ENCODE data around the gene LGMN. TPM values are rescaled to one million over a fixed set of nuclear protein-coding genes. Genes with fewer than 3 reads are reported as not detected.
A peak's percentile ranks its signal among the peaks of the same experiment; 100 is the strongest.
"Not testable (repeated sequence)": the region's sequence is repeated elsewhere in the genome, so short reads cannot be mapped to it uniquely, and the experiment has no call there.

The LGMN gene
- 100 to 1,000 TPM in 1 of 2 donors, 10 to 100 TPM in 1; 71.1 to 105 TPM for total RNA-seq
- long read RNA-seq, donor 1, transcript LGMN-201 (14 exons, 2,055 nt), result major isoform, 17 of 25 reads
- long read RNA-seq, donor 1, partial matches to known transcripts, result 4 of 25 reads
- long read RNA-seq, donor 1, other reads (novel, unspliced or antisense), result 3 of 25 reads
- long read RNA-seq, donor 2, transcript LGMN-202 (15 exons, 2,115 nt), result minor isoform, 5 of 97 reads
- long read RNA-seq, donor 2, transcript LGMN-216 (13 exons, 1,797 nt), result minor isoform, 6 of 97 reads
- long read RNA-seq, donor 2, transcript LGMN-201 (14 exons, 2,055 nt), result major isoform, 68 of 97 reads
- long read RNA-seq, donor 2, partial matches to known transcripts, result 9 of 97 reads
- long read RNA-seq, donor 2, other reads (novel, unspliced or antisense), result 6 of 97 reads

DNA sequence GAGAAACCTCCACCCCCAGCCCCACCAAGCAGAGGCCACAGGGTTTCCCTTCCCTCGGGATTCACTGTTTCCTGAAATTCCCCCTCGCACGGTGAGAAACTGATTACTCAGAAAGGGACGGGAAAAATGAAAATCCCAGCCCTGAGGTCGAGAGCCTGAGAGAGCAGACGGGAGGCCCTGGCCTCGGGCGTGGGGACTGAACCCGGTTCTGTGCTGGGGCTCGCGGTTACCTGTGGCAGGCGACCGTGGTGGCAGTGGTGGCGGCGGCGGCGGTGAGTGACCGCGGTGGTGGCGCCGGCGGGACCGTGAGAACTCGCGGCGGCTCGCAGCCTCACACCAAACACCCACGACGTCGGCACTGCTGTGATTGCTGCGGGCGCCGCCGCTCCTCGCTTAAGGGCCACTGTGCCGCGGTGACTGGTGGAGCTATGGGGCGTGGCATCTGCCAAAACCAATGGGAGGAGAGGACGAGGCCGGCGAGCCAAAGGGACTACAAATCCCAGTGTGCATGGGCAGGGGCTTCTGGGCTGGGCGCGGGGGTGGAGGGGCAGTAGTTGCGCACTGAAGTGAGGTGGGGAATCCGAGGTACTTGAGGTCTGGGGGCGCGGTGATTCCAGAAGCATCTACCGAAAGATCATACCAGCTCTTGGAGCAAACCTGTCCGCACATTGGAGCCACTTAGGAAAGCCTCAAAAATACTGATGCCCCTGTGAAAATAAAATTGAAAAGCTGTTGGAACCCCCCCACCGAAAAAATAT, at the start of gene LGMN:
TSS of gene LGMN (minus strand) at position 369 of the 758 bp plus-strand sequence. CDS start 15,841 bp downstream, outside the sequence.
- intact Hi-C loops (cut with DNase I), result no loop called here
- peak; percentile 98 for DNase-seq (ENCODE audit: low spot score)

DNA sequence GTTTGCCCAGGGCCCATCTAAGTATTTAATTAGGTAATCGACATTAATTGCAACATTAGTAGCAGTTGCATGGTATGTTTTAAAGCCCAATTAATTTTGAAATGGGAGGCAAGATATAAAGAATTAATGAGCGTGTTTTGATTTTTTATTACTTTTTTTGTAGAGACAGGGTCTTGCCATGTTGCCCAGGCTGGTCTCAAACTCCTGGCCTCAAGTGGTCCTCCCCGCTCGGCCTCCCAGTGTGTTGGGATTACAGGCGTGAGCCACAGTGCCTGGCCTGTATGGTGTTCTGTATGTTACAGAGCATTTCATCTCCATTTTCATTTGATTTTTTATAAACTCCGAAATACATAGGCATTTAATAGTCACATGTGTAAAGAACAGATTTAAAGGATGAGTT, 46.5 kb upstream of the LGMN start:
- intact Hi-C loops (cut with DNase I), result no loop called here
- no peak for DNase-seq (ENCODE audit: low spot score)

DNA sequence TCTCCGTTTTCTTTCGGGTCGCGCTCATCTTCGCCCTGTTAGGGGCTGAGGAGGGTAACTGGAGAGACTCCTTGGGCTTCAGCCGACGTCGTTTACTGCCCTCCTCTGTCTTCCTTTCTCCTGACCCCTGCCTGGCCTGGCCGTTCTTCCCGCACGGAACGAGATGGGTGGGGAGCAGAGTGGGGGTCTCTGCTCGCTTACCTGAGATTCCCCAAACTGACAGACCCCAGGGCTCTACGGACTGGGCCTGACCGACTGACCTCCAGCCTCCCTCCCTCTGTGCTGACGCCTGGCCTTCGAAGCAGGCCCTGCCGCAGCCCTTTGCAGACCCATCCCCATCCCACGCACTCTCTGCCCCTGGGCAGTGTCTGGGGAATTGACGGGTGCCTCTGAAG, 46.1 kb upstream of the LGMN start:
- DNase-seq (ENCODE audit: low spot score), result no peak
- intact Hi-C loops (cut with DNase I), result no loop called here

DNA sequence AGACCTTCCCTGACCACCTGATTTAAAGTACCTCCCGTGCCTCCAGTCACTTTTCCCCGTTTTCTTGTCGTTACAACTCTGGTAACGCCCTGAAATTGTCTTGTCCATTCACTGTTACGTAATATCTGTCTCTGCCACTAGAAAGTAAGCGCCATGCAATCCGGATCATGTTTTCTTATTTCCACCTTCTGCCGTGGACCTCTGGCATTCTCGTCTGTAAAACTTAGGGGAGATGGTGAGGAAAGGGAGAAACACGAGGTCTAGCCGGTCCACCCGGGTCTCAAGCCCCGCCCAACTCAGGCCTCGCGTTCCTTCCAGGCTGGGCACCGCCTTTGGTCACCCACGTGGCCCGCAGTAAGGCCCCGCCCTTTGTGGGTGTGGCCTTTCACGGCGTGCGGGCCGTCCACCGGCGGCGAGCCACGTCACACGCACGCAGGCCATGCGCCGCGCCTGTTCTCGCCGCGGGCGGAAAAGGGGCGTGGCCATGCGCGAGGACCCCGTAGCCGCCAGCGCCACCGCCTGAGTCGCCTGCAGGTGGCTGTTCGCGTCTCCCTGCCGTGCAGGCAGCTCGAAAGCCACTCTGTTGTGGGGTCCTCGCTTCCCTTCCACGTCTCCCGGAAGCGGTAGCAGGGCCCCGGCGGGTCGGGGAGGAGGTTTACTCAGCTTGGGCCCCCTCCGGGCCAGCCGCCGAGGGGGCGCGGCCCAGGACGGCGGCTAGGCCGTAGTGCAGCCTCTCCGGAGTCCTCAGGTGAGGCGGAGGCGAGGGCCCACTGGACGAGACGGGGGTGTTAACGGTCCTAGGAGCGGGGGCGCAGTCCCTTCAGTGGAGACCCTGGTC, 45.5 kb upstream of the LGMN start, which contains the start of gene GOLGA5:
TSS of gene GOLGA5 (plus strand) at position 597 of the 838 bp plus-strand sequence. CDS start 3,133 bp downstream, outside the sequence.
- intact Hi-C loops (cut with DNase I), result no loop called here
- peak; percentile 99 for DNase-seq (ENCODE audit: low spot score)

DNA sequence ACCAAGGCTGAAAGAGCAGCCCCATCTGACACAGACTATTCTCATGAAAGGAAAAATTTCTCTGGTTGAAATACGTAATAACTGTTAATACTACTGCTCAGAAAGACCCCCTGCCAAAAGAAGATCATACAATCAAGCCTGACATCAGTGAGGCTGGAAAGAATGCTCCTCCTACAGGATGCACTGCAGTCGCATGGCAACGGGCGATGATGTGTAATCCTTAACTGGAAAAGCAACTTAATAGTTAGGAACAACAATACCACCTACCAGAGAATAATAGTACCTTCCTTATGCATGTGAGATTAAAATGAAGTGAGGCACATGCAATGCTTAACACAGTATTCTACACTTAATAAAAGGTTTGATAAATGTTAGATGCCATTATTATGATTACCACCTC, 44.5 kb upstream of the LGMN start:
- no peak for DNase-seq (ENCODE audit: low spot score)
- intact Hi-C loops (cut with DNase I), result no loop called here

DNA sequence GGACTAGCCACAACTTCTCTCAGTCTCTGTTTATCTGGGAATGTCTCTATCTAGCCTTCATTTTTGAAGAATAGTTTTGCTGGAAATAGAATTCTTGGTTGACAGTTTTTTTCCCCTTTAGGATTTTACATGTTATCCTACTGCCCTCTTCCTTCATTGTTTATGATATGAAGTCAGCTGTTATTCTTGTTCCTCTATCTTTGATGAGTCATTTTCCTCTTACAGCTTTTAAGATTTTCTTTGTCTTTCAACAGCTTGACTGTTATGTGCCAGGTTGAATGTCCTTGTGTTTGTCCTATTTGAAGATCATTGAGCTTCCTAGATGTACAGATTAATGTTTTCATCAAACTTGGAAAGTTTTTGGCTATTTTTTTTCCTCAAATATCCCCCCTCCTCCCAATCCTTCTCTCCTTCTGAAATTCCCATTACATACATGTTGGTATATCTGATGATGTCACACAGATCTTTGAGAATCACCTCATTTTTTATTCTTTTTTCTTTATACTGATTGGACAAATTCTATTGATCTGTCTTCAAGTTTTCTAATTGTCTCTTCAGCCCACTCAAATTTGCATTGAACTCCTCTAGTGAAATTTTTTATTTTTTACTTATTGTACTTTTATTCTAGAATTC, 41.1 kb upstream of the LGMN start:
- DNase-seq (ENCODE audit: low spot score), result no peak
- intact Hi-C loops (cut with DNase I), result loop anchor here in 1 of 2 donors (10.0 kb wide), 2 partner anchors 75 to 105 kb away; no protein-coding TSS in a partner anchor

DNA sequence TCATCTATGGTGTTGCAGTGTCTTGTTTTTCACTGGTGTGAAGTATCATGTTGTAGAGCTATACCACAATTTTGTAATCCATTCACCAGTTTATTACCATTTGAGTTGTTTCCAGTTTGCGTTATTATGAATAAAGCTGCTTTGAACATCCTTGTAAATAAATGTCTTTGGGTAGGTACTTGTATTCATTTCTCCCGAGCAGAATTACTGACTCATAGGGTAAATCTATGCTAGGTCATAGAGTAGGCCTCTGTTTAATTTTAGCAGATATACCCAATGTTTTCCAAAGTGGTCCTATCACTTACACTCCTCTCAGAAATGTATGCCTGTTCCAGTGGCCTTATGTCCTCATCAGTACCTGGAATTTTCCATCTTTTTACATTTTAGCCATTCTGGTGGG, 39.1 kb upstream of the LGMN start:
- intact Hi-C loops (cut with DNase I), result loop anchor here in 1 of 2 donors (10.0 kb wide), 2 partner anchors 73 to 103 kb away; no protein-coding TSS in a partner anchor
- no peak for DNase-seq (ENCODE audit: low spot score)

DNA sequence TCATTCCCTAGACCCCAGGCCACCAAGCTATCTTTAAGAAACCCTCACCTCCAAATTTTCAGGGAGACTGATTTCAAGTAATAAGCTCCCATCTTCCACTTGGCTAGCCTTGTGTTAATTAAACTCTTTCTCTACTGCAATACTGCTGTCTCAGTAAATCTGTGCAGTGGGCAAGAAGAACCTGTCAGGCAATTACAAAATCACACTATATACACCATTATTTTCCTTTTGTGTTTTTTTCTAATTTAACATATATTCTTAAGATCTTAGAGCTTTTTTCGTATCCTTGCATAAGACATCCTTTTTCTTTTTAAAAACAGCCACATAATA, 38.0 kb upstream of the LGMN start:
- intact Hi-C loops (cut with DNase I), result loop anchor here in 1 of 2 donors (10.0 kb wide), 2 partner anchors 72 to 102 kb away; no protein-coding TSS in a partner anchor
- DNase-seq (ENCODE audit: low spot score), result no peak

DNA sequence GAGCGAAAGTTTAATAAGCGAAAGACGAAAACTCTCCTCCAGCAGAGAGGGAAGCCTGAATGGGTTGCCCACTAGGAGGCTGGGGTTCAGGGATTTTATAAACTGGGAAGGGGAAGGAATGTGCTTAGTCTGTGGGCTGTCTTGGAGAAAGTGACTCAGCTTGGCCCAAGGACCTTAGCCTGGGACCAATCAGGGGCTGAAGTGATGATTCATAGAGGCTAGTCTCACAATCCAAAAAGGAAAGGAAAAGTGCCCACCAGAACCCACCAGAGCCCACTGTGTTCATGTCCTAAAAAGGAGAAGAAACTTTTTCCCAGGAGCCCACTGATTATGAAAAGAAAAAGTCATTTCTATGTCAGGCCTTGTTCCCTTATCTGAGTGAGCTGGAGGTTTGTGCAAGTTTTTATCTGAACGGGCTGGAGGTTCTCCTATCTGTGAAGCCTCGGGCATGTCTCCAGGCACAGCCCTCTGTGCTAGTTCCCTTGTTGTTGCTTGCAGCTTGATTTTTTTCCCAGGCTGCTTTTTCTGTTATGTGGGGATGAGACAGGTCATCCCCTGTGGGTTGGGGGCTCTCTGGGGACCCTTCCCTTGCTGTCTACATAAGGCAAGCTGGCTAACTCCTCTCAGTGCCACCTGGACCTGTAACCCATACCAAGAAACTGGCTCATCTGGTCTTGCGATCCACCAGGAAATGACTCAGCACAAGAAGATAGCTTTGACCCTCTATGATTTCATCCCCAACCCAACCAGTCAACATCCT, 37.4 kb upstream of the LGMN start:
- peak; percentile 84 for DNase-seq (ENCODE audit: low spot score)
- intact Hi-C loops (cut with DNase I), result loop anchor here in 1 of 2 donors (10.0 kb wide), 2 partner anchors 71 to 101 kb away; no protein-coding TSS in a partner anchor

DNA sequence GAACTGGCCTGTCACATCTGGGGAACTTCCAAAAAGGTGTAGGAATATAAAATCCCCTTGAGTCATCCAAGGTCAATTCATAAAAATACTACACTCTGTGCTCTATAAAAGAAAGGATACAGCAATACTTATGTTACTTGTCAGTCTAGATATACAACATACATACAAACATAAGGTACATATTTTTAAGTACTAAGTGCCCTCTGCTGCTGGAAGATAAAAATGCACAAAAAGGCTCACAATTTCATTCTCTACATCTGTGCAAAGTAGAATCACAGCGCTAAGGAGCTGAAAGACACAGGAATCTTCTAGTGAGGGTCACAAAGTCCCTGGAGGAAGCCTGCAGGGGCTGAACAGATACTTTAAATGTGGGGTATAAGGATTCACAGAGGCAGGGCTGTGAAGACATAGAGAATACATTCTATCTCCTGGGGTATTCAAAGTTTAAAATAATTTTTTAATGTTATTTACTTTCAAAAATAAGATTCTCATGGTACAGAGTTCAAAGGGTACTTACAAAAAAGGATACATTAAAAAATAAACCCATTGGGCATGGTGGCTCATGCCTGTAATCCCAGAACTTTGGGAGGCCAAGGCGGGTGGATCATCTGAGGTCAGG, 35.5 kb upstream of the LGMN start:
- intact Hi-C loops (cut with DNase I), result loop anchor here (5.0 to 10.0 kb wide), 3 partner anchors 69 to 99 kb away; no protein-coding TSS in a partner anchor

DNA sequence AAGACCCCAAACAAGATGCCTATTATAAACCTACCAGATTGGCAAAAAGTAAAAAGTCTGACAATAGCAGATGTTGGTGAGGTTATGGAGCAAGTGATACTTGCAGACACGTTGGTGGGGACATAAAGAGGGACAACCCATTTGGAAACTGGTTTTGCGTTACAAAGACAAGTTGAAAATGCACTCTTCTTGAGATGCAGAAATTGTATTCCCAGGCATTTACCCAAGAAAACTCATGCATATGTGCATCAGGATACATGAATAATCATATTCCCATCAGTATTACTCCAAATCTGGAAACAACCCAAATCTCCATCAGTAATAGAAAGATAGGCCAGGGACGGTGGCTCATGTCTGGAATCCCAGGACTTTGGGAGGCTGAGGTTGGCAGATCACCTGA, 32.9 kb upstream of the LGMN start:
- no peak for DNase-seq (ENCODE audit: low spot score)
- intact Hi-C loops (cut with DNase I), result loop anchor here (5.0 to 10.0 kb wide), 3 partner anchors 67 to 97 kb away; no protein-coding TSS in a partner anchor

More for the DNA sequence above, 35.5 kb upstream of the LGMN start:
- DNase-seq (ENCODE audit: low spot score), result no peak

DNA sequence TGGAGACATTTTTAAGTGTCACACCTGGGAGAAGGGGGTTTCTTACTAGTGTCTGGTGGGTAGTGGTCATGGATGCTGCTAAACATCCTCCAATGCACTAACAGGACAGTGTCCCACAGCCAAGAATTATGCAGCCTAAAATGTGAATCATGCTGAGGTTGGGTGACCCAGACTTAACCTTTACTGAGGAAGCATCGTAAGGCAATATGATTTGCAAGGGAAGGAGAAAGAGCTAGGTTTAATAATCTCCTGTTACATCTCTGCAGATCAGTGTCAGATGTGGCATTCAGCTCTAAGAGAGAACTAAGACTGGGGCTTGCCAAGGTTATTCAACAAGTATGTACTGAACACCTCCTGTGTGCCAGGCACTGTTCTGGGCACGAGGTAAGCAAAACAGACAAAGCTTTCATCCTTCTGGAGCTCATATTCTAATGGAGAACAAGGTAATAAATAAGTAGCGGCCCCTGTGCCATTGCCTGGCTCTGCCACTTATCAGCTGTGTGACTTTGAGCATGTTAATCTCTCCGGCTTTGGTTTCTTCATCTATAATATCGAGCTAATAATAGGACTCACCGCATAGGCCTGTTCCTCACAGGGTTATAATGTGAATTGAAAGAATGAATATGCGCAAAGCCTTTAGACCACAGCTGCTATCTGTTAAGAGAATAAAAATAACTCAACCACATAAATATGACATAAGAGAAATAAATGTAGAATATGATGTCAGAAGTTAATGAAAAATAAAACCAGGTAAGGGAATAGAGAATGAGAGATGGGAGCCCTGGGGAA, 32.2 kb upstream of the LGMN start:
- intact Hi-C loops (cut with DNase I), result loop anchor here (5.0 to 10.0 kb wide), 3 partner anchors 66 to 96 kb away; no protein-coding TSS in a partner anchor
- no peak for DNase-seq (ENCODE audit: low spot score)

DNA sequence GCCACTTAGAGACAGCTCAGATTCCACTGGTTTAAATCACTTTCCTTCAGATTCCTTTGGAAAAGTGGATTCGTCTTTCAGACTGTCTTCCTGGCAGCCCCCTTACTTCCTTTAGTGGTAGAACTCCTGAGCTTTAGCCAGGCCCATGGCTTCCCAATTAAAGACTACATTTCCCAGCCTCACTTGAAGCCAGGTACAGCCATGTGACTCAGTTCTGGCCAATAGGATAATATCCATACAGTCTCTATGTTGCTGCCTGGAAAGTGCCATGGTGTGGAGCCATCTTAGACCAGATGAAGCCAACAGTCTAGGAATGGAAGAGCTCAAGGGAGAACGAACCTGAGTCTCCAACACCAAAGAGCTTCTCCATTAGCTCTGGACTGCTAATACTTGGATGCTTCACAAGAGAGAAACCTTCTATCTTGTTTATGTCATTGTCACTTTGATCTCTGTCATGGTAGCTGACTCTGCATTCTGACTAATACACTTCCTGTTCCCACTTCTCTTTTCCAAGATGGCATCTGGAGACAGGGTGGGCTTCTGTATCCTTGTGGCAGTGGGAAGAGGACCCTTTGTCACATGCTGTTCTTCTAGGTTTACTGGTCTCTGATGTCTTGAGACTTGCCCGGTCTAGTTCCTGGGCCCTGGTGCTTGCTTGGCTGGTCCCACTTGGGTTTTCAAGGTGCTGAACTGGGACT, 30.6 kb upstream of the LGMN start:
- DNase-seq (ENCODE audit: low spot score); intact Hi-C loops (cut with DNase I): not testable (repeated sequence)

DNA sequence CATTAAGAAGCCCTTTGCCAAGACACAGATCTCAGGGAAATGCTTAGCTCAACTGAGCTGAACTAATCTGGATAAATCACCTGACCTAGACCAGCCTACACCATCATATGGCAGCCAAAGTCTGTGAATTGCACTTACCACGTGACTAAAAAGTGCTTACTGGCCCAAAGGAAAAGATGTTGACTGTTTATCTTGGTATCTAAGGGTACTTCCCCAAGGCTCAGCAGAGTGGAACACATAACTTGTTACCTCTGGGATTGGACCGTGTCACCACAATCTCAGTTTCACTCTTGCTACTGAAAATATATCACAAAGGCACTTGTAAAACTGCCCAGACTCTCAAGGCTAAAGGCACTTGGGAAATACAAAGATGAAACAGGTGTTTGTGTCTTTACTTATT, 26.9 kb upstream of the LGMN start:
- DNase-seq (ENCODE audit: low spot score); intact Hi-C loops (cut with DNase I): not testable (repeated sequence)

DNA sequence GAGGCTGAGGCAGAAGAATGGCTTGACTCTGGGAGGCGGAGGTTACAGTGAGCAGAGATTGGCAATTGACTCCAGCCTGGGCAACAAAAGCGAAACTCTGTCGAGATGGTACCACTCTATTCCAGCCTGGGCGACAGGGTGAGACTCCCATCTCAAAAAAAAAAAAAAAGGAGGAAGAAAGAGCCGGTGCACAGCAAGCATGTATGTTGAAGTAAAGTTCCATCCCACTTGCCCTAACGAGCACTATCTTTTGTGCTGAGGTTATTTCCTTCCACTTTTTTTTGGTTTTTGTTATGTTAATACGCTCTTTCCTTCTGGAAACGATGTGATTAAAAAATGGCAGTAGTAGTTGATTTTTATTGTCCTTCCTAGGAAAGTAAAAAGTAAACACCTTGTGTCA, 26.1 kb upstream of the LGMN start:
- intact Hi-C loops (cut with DNase I), result no loop called here
- no peak for DNase-seq (ENCODE audit: low spot score)

DNA sequence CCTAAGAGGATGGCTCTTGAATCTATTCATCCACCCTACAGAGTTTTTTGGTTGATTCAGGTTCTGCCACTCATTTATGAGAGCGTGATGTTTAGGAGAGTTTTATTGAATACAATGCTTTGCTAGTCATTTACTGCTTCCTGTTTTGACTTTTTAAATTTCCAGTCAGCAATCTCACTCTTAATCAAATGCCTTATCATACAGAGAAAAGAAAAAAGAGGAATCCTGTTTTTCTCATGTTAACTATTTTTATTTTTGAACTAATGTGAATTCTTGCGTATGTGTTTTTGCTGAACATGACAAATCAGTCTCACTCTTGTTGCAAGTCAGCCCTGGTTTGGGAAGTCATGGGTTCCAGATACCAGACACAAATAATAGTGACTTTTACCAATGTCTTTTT, 22.1 kb upstream of the LGMN start:
- intact Hi-C loops (cut with DNase I), result no loop called here
- DNase-seq (ENCODE audit: low spot score), result no peak
